Right lobe of liver (tissue), 6 donors: ENCODE results near the gene IL1RAPL1. TPM values are rescaled to one million over a fixed set of nuclear protein-coding genes. Genes with fewer than 3 reads are reported as not detected.

Source experiments
- ATAC-seq, 4 donors: fragments of 200-7000 bp; cut with Tn5 transposase; one replicate each; pipeline ENCODE4 v1.9.1; 2020; ENCODE audit warnings: mild to moderate bottlenecking in 4 of 4, moderate library complexity in 4 of 4
- DNase-seq, 3 donors: peaks; one replicate each; pipeline ENCODE4 v3.0.0-alpha.2; 2020
- H3K27ac ChIP-seq, 3 donors: fragments of 200-600 bp; one replicate each; pipeline ENCODE4 v1.8.0; 2022
- H3K27me3 ChIP-seq, 2 donors: fragments of 200-600 bp; one replicate each; pipeline ENCODE4 v1.8.0; 2022
- H3K36me3 ChIP-seq, 4 donors: fragments of 200-600 bp; sonication (generic) in 1 of 4; one replicate each; pipeline versions ENCODE4 v1.5.1 to v1.8.0; 2017 to 2022; ENCODE audit warnings: control low read depth in 1 of 4
- H3K4me1 ChIP-seq, 4 donors: fragments of 200-600 bp; sonication (generic) in 1 of 4; one replicate each; pipeline versions ENCODE4 v1.5.1 to v1.8.0; 2017 to 2022; ENCODE audit warnings: control low read depth in 1 of 4
- H3K4me3 ChIP-seq, 3 donors: fragments of 200-600 bp; one replicate each; pipeline ENCODE4 v1.8.0; 2022
- H3K9me3 ChIP-seq, 4 donors: fragments of 200-600 bp; sonication (generic) in 1 of 4; one replicate each; pipeline versions ENCODE4 v1.5.1 to v1.8.0; 2017 to 2022; ENCODE audit warnings: control low read depth in 1 of 4
- CTCF ChIP-seq, 4 donors: fragments of 200-600 bp in 3 of 4; fragments of 450-650 bp in 1 of 4; IDR thresholded peaks; one replicate each; pipeline versions ENCODE4 v1.5.1 to v1.8.0; 2016 to 2022; ENCODE audit warnings: antibody characterized with exemption in 4 of 4, mild to moderate bottlenecking in 2 of 4
- POLR2A ChIP-seq: fragments of 450-650 bp; IDR thresholded peaks from one replicate; pipeline ENCODE4 v1.6.1; 2017; ENCODE audit warnings: antibody characterized with exemption, mild to moderate bottlenecking
- WGBS: methylation state at CpG from one replicate; pipeline ENCODE4 v1.1.6; 2018; ENCODE audit warnings: low coverage, low lambda C conversion rate; ENCODE audit not compliant: insufficient coverage; ENCODE audit errors: missing lambda C conversion rate; 5-methylcytosine and 5-hydroxymethylcytosine counted together
- intact Hi-C, 2 donors: fragments of 100-400 bp; cut with DNase I; formaldehyde crosslinking; loops; one replicate each; pipeline versions ENCODE4 v1.11.2 to v1.14.1; 2022
- total RNA-seq, 6 experiments: library from RNA; depleted of rRNA in 2 of 6; stranded (reverse); fragments of >200 nt in 2 of 6; fragmentation: NEBNext Ultra II Directional in 3 of 6; extraction: Animal tissue kit (Norgen Biotek cat#: 25700) in 3 of 6; gene quantifications; one replicate each; pipeline versions ENCODE4 v1.1.0 to v1.2.4, GENCODE V29; 2016 to 2023
- donor health status: DM: no; HTN: yes; CAD: no.
- donor health status: DM: no; HTN: no; CAD: no.
- donor health status: DM: no; HTN: no; CAD: no.
- donor health status: DM: no; HTN: yes; CAD: no.
- donor health status: DM: no; HTN: yes; CAD: no.

IL1RAPL1 gene
- total RNA-seq, 6 experiments from 2014 or later, result not detected

DNA sequence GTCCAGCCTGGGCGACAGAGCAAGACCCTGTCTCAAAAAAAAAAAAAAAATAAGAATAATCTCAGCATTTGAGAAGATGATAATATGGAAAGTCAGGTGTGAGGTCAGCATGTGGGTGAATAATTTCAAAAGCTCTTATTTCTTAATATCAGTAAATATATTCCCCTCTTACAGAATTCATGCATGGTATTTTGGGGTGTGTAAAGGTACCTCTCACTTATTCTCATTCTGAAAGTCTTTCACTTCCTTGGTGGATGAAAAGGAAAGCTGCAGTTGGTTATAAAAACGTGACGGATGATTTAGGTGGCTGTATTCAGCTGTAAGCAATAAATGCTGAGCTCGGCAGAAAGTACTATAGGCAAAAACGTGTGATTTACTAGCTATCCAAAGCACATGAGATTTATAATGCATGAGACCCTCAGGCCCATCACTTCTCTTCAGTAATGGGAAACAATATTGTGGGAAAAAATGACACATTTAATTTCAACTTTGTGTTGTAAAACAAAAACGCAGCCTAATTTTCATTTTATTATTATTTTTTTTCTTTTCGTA lies 1275.0 kb downstream of the IL1RAPL1 start:
- no peaks in the 10 kb centered on the region for H3K27me3 ChIP-seq
- TF ChIP-seq POLR2A (no peak), CTCF (IDR thresholded peaks at IDR 0.05) (no peak)
- no peak overlapping the region for H3K4me3 ChIP-seq
- intact Hi-C loops, result no loop called here
- no peaks in the 10 kb centered on the region for H3K36me3 ChIP-seq
- no peak overlapping the region for H3K27ac ChIP-seq
- no peaks in the 10 kb centered on the region for H3K4me1 ChIP-seq
- H3K9me3 ChIP-seq, result no peaks in the 10 kb centered on the region
- no peak for ATAC-seq
- 48% methylated on average over 7 of the region's 7 CpGs for WGBS
- no peak for DNase-seq

DNA sequence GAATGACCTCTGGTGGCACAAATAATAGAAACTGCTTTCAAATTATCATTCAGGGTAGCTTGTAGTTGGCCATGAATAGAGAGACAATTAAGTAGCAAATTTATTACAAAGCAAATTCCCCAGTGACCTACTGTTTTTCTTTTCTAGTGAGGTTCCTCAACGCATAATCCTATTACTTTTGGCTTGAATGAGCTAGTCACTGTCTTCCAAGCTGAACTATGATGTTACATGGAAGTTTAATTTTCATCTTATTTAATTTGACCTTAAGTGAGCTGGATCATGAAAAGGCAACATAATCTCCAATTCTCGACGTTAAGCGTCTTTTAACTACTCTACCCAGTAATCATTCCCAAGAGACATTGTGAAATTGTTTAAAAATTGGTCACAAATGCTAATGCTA lies 1280.7 kb downstream of the IL1RAPL1 start:
- H3K27ac ChIP-seq, result no peak overlapping the region
- intact Hi-C loops, result no loop called here
- 63% methylated on average over 4 of the region's 4 CpGs for WGBS
- no peak for TF ChIP-seq POLR2A
- no peak for TF ChIP-seq CTCF (IDR thresholded peaks at IDR 0.05)
- no peak for ATAC-seq
- DNase-seq, result no peak
- H3K4me1 ChIP-seq, result no peaks in the 10 kb centered on the region
- H3K27me3 ChIP-seq, result no peaks in the 10 kb centered on the region
- no peaks in the 10 kb centered on the region for H3K36me3 ChIP-seq
- no peak overlapping the region for H3K4me3 ChIP-seq
- H3K9me3 ChIP-seq, result no peaks in the 10 kb centered on the region

DNA sequence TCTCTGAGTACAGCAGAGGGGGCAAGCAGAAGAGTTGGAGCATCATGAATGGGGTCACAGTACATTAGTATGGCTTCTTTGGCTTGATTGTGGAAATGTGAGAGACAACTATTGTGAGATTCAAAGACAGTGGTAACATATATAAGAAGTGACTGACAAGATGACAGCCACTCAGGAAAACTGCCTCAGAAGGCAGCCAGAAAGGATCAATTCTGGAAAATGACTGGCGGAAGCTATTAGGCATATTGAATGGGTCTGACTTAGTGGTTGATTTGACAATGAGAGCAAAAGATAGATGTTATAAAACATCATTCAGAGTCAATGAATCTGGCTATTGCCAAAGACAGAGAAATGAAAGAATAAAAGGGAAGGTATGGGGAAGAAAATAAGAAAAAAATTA lies 1282.6 kb downstream of the IL1RAPL1 start:
- TF ChIP-seq CTCF (IDR thresholded peaks at IDR 0.05) (no peak), POLR2A (no peak)
- no CpG with 5 or more reads among the region's 1 CpG for WGBS
- no peak for DNase-seq

DNA sequence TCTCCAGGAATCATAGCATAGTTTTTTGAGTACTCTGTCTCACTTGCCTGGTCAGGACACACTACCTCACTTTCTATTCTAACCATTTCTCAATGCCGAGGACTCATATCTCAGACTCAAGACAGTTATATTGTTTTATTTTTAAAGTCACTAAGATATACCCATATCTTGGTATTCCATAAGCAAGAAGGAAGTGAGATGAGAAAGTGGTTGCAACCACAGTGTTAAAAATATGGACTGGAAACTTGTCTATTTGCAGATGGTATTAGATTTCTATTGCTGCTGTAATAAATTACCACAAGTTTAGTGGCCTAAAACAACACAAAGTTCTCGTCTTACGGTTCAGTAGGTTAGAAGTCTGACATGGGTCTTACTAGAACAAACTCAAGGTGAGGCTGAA lies 1283.4 kb downstream of the IL1RAPL1 start:
- Histone ChIP-seq H3K9me3 (no peaks in the 10 kb centered on the region), H3K4me1 (no peaks in the 10 kb centered on the region), H3K27ac (no peak overlapping the region), H3K27me3 (no peaks in the 10 kb centered on the region), H3K4me3 (no peak overlapping the region), H3K36me3 (no peaks in the 10 kb centered on the region)
- ATAC-seq, result no peak
- no peak for TF ChIP-seq POLR2A
- TF ChIP-seq CTCF (IDR thresholded peaks at IDR 0.05), result no peak
- intact Hi-C loops, result no loop called here
- WGBS, result 39% methylated on average over 2 of the region's 3 CpGs
- DNase-seq, result no peak

More for the DNA sequence above, 1282.6 kb downstream of the IL1RAPL1 start:
- H3K4me1 ChIP-seq, result no peaks in the 10 kb centered on the region
- intact Hi-C loops, result no loop called here
- no peaks in the 10 kb centered on the region for H3K27me3 ChIP-seq
- no peak overlapping the region for H3K27ac ChIP-seq
- no peaks in the 10 kb centered on the region for H3K9me3 ChIP-seq
- no peak overlapping the region for H3K4me3 ChIP-seq
- H3K36me3 ChIP-seq, result no peaks in the 10 kb centered on the region
- no peak for ATAC-seq

DNA sequence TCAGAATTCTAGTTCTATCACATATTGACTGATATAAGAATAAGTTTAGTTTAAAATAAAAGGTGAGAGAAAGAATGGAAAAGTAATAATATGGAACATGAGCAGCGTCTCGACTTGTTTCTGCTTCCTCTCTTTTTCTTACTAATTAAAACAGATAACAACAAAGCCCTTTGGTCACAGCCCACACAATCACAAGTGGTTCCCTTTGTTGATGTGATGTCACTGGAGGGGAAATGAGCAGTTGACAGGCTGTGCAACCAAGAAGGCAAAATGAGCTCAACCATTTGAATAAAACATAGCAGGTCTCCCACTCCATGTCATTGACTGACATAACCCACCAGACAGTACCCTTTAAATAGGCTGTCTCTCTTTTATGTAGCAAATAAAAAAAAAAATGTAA lies 1285.6 kb downstream of the IL1RAPL1 start:
- Histone ChIP-seq H3K27me3 (no peaks in the 10 kb centered on the region), H3K4me3 (no peak overlapping the region), H3K36me3 (no peaks in the 10 kb centered on the region), H3K9me3 (no peaks in the 10 kb centered on the region), H3K4me1 (no peaks in the 10 kb centered on the region), H3K27ac (no peak overlapping the region)
- ATAC-seq (no peak), DNase-seq (no peak)
- intact Hi-C loops, result no loop called here
- TF ChIP-seq CTCF (IDR thresholded peaks at IDR 0.05) (no peak), POLR2A (no peak)
- WGBS, result 38% methylated on average over 2 of the region's 2 CpGs
